Sigmoid colon (tissue), 4 donors: ENCODE measurements around the gene MAT1A.
"Not testable (repeated sequence)": the region's sequence is repeated elsewhere in the genome, so short reads cannot be mapped to it uniquely, and the experiment has no call there.

Source experiments
- POLR2A ChIP-seq, 2 donors: fragments of 450-650 bp; IDR thresholded peaks; one replicate each; pipeline ENCODE4 v1.6.1; 2016; ENCODE audit warnings: antibody characterized with exemption in 2 of 2, mild to moderate bottlenecking in 2 of 2, moderate library complexity in 2 of 2
- POLR2AphosphoS5 ChIP-seq, 4 donors: sonication (generic); formaldehyde crosslinking; IDR thresholded peaks; one replicate each; pipeline ENCODE4 v1.6.1; 2017; ENCODE audit warnings: antibody characterized with exemption in 4 of 4
- TF ChIP-seq, protein P1 (sequence below), 4 experiments: fragments of 450-650 bp in 3 of 4; fragments of 200-600 bp in 1 of 4; IDR thresholded peaks; one replicate each; pipeline ENCODE4 v1.5.1; 2016 to 2019; ENCODE audit warnings: antibody characterized with exemption in 4 of 4, mild to moderate bottlenecking in 3 of 4, moderate library complexity in 2 of 4

DNA sequence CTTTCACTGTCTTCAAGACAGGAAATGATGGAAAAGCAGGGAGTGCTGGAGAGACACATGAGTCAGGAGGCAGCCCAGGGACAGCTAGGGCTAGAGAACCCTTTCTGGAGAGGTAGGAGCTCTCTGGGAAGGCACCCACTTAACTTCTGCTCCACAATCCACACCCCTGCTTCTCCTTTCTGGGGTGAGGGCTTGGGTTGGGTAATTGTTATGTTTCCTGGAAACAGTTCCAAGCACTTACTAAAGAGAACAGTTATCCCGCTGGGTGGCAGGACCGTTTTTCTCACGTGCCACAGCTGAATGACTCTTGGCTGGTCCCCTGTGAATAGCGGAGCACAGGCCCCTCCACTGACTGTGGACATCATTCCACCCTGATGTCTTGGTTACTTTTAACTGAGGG is 39.6 kb downstream of the MAT1A start:
- TF ChIP-seq POLR2A, POLR2AphosphoS5 (IDR thresholded peaks at IDR 0.05): not testable (repeated sequence)
- TF ChIP-seq, protein P1, sequence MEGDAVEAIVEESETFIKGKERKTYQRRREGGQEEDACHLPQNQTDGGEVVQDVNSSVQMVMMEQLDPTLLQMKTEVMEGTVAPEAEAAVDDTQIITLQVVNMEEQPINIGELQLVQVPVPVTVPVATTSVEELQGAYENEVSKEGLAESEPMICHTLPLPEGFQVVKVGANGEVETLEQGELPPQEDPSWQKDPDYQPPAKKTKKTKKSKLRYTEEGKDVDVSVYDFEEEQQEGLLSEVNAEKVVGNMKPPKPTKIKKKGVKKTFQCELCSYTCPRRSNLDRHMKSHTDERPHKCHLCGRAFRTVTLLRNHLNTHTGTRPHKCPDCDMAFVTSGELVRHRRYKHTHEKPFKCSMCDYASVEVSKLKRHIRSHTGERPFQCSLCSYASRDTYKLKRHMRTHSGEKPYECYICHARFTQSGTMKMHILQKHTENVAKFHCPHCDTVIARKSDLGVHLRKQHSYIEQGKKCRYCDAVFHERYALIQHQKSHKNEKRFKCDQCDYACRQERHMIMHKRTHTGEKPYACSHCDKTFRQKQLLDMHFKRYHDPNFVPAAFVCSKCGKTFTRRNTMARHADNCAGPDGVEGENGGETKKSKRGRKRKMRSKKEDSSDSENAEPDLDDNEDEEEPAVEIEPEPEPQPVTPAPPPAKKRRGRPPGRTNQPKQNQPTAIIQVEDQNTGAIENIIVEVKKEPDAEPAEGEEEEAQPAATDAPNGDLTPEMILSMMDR (IDR thresholded peaks at IDR 0.05) = not testable (repeated sequence)
